ENCODE results near the gene NFKBIB. TPM values are rescaled to one million over a fixed set of nuclear protein-coding genes. Genes with fewer than 3 reads are reported as not detected.

The NFKBIB gene
- total and polyA plus RNA-seq, 2 of the 8 experiments (the other 6 are each of a cell fraction or from before 2014, with no cell fraction given) = 37.3 to 44.1 TPM

DNA sequence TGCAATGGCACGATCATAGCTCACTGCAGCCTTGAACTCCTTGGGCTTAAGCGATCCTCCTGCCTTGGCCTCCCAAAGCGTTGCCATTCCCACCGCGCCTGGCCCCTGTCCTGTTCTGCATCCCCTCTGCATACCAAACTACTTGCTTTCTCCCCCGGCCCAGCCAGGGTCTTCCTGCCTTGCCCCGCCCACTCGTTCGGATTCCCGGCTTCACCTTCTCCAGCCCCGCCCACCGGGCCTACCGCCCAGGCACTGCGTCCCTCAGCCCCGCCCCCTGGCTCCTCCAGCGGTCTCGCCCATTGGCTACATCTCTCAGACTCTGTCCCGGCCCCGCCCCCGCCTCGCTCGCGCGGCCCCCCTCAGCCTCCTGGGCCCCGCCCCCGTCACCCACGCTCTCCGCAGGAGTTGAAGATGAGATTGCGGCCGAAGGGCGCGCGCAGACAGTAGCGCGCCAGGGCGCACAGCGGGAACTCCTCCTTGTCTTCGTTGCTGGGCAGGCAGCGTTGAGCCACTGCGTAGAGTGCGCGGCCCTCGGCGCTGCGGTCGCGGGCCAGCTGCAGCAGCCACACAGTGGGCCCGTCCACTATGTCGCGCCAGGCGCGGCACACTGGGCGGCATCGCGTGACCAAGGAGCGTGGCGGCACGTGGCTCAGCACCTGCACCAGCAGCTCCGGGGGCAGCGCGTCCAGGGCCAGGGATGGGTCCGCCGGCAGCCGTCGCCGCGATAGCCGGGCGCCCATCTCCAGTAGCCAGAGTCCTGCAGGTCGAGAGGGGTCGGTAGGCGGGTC is 50.0 kb downstream of the NFKBIB start:
- ChIA-PET CTCF (ENCODE audit: partially characterized antibody) (interaction anchor here (14.5 kb wide), 1 partner anchor 16 kb away, joined by 120 read pairs; the partner anchor contains the start of genes MRPS12 and SARS2), POLR2A (ENCODE audit: partially characterized antibody) (interaction anchor here (0.7 to 1.6 kb wide), 4 partner anchors 97 to 216 kb away, joined by 3 read pairs; no protein-coding TSS in a partner anchor)
- peak overlapping the region; percentile 49 to 89 for H3K4me2 ChIP-seq (ENCODE audit: insufficient read depth in 1 of 2, low read depth in 2 of 2, low read length in 2 of 2)
- H3K36me3 ChIP-seq (ENCODE audit: control insufficient read depth in 2 of 4, insufficient read depth in 4 of 4, low read length in 3 of 4) = no peaks in the 10 kb centered on the region; a peak in 2 of 8 replicates
- no peak overlapping the region for H2BK120ac ChIP-seq (replicated peaks; ENCODE audit: low read depth, low read length)
- H4K91ac ChIP-seq (replicated peaks; ENCODE audit: insufficient read length, low read length) = peak overlapping the region; percentile 73
- peaks cover 5% of the 10 kb centered on the region; the same call in 1 of the 2 replicates for H3K23me2 ChIP-seq (ENCODE audit: low read depth, low read length)
- H3K9ac ChIP-seq (replicated peaks in 1 of 4; ENCODE audit: extremely low read depth in 1 of 4, low read depth in 3 of 4, low read length in 3 of 4) = peak overlapping the region in 2 of 4 experiments; percentile 20 to 41; a peak in 1 of 7 replicates
- peaks cover 0 to 3% of the 10 kb centered on the region in 2 experiments for H4K20me1 ChIP-seq (replicated peaks in 1 of 2; ENCODE audit: control insufficient read depth in 1 of 2, insufficient read depth in 2 of 2, low read length in 2 of 2)
- H3K14ac ChIP-seq (ENCODE audit: insufficient read length) = no peak overlapping the region
- H2BK20ac ChIP-seq (ENCODE audit: low read length) = no peak overlapping the region
- H2AK5ac ChIP-seq (ENCODE audit: low read depth, low read length) = 0 out of 2 replicates have a peak overlapping the region, but pooled peaks have one; percentile 44
- H3K56ac ChIP-seq (replicated peaks; ENCODE audit: insufficient read length, low read depth, low read length) = peak overlapping the region; percentile 82
- 7% methylated on average over 36 of the region's 72 CpGs; no CpG with 5 or more reads in 1 of the 2 experiments for WGBS, 2 experiments (ENCODE audit: extremely low coverage in 1 of 2, insufficient coverage in 1 of 2, insufficient read length in 1 of 2, insufficient replicate concordance in 2 of 2, low coverage in 1 of 2, low lambda C conversion rate in 2 of 2, missing lambda C conversion rate in 1 of 2)
- no peak overlapping the region for H3K23ac ChIP-seq (ENCODE audit: insufficient read length)
- H2BK15ac ChIP-seq (ENCODE audit: low read length) = no peak overlapping the region
- peak overlapping the region; percentile 75; the same call in 1 of the 2 replicates for H2BK12ac ChIP-seq (ENCODE audit: low read depth, low read length)
- H2AFZ ChIP-seq (ENCODE audit: low read length) = 0 out of 2 replicates have a peak overlapping the region, but pooled peaks have one; percentile 0
- no peaks in the 10 kb centered on the region for H3K79me2 ChIP-seq (ENCODE audit: control insufficient read depth in 1 of 2, insufficient read depth in 2 of 2, low read length in 2 of 2)
- H3K9me3 ChIP-seq (ENCODE audit: insufficient read depth in 2 of 2, low read depth in 1 of 2, low read length in 1 of 2) = no peaks in the 10 kb centered on the region
- no peak overlapping the region; the same call in 1 of the 2 replicates for H3K27ac ChIP-seq (ENCODE audit: low read depth, low read length)
- peaks cover 0 to 3% (median under 1%) of the 10 kb centered on the region in 4 experiments; a peak in 1 of 7 replicates for H3K27me3 ChIP-seq (replicated peaks in 1 of 4; ENCODE audit: control insufficient read depth in 3 of 4, extremely low read depth in 1 of 4, insufficient read depth in 3 of 4, low read length in 3 of 4)
- DNase-seq (ENCODE audit: low read depth in 1 of 2, low spot score in 2 of 2) (peak; percentile 87 to 99), FAIRE-seq (peak; percentile 13)
- H3K4me1 ChIP-seq (replicated peaks in 1 of 4; ENCODE audit: control insufficient read depth in 3 of 4, insufficient read depth in 4 of 4, low read length in 3 of 4) = peaks cover 0 to 5% (median 0%) of the 10 kb centered on the region in 4 experiments; a peak in 3 of 7 replicates
- H4K5ac ChIP-seq (ENCODE audit: insufficient read length, low read depth, low read length) = no peak overlapping the region
- H2BK5ac ChIP-seq (ENCODE audit: low read depth, low read length) = peak overlapping the region; percentile 89; the same call in 1 of the 2 replicates
- H3K4me3 ChIP-seq (ENCODE audit: extremely low read depth in 1 of 4, insufficient read depth in 2 of 4, low read depth in 3 of 4, low read length in 4 of 4) = peak overlapping the region; percentile 36 to 61 (median 54)
- peak overlapping the region; percentile 62 for H4K8ac ChIP-seq (ENCODE audit: extremely low read depth, insufficient read depth, low read length)
- H3K79me1 ChIP-seq (ENCODE audit: low read depth, low read length) = no peaks in the 10 kb centered on the region
- H3K4ac ChIP-seq (replicated peaks; ENCODE audit: insufficient read length, low read depth, low read length) = no peak overlapping the region
- H3K18ac ChIP-seq (ENCODE audit: extremely low read depth, low read length) = peak overlapping the region; percentile 80
- no peak for TF ChIP-seq SIRT6 (IDR thresholded peaks at IDR 0.05; ENCODE audit: low read length)
- TF ChIP-seq CBX8 (IDR thresholded peaks at IDR 0.05; ENCODE audit: borderline replicate concordance, low read depth, low read length) = no peak
- TF ChIP-seq RAD21 (IDR thresholded peaks at IDR 0.05 in 1 of 2, conservative IDR thresholded peaks at IDR 0.05 in 1 of 2; ENCODE audit: low read depth in 2 of 2, low read length in 2 of 2) = no peak
- no peak for TF ChIP-seq RXRA (IDR thresholded peaks at IDR 0.05; ENCODE audit: insufficient read depth, low read depth, low read length)
- no peak for TF ChIP-seq SIX5 (IDR thresholded peaks at IDR 0.05; ENCODE audit: low read depth, low read length)
- TF ChIP-seq CHD1 (IDR thresholded peaks at IDR 0.05; ENCODE audit: low read depth, low read length) = no peak
- TF ChIP-seq SAP30 (IDR thresholded peaks at IDR 0.05; ENCODE audit: insufficient read depth, insufficient replicate concordance, low read length) = no peak
- TF ChIP-seq TEAD4 (IDR thresholded peaks at IDR 0.05; ENCODE audit: low read depth, low read length) = peak; percentile 62
- TF ChIP-seq NRF1 (IDR thresholded peaks at IDR 0.05; ENCODE audit: low read depth, low read length) = no peak

Measured in H1 (cell line).